GM19099 (cell line): ENCODE data around the gene PPP4R4.
A peak's percentile ranks its signal among the peaks of the same experiment; 100 is the strongest.

ENCODE experiments used
- POLR2A ChIP-seq: IDR thresholded peaks from 3 replicates; pipeline ENCODE4 v1.6.1; 2011; ENCODE audit warnings: low read depth; ENCODE audit not compliant: insufficient read length; ENCODE audit errors: extremely low read depth

Gene PPP4R4, protein sequence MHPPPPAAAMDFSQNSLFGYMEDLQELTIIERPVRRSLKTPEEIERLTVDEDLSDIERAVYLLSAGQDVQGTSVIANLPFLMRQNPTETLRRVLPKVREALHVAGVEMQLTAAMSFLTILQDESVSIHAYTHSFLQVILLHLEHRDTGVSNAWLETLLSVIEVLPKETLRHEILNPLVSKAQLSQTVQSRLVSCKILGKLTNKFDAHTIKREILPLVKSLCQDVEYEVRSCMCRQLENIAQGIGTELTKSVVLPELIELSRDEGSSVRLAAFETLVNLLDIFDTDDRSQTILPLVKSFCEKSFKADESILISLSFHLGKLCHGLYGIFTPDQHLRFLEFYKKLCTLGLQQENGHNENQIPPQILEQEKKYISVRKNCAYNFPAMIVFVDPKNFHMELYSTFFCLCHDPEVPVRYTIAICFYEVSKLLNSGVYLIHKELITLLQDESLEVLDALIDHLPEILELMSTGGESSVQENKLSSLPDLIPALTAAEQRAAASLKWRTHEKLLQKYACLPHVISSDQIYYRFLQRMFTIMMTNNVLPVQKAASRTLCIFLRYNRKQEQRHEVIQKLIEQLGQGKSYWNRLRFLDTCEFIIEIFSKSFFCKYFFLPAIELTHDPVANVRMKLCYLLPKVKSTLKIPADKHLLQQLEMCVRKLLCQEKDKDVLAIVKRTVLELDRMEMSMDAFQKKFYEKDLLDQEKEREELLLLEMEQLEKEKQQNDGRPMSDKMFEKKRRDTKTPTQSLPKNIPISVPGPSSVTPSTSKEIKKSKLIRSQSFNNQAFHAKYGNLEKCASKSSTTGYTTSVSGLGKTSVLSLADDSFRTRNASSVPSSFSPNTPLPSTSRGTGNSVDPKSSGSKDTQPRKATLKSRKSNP

GRCh38 chr14:94173885-94174603 lies at the start of gene PPP4R4:
Gene PPP4R4, plus strand, starts transcription at chr14:94174322. Its CDS starts 144 bp downstream, at chr14:94174466.
- TF ChIP-seq POLR2A = no peak

DNA sequence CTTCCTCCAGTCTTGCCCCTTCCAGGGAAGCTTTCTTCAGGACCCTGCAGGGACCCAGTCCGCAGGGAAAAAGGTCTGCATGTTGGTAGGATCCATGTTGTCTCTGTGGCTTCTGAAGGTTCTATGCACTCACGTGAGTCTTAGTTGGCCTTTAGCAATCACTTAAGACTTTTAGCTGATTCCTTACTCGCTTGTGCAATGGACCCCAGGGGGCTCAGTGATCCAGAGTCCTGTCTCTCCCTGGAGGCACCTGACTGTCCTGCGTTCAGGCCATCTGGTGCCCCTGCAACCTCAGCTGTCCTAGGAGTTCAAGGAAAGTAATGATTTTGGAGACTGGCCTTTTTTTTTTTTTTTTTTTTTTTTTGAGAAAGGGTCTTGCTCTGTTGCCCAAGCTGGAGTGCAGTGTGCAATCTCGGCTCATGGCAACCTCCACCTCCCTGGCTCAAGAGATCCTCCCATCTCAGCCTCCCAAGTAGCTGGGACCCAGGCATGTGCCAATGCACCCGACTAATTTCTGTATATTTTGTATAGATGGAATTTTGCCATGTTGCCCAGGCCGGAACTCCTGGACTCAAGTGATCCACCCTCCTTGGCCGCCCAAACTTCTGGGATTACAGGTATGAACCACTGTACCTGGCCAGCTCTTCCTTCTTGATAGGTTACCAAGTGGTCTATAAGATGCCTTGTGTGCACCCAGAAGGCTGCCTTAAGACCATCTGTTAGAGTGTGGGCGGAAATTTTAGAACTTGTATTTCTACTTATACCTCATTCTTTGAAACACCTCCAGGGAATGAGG lies 49.3 kb upstream of the PPP4R4 start:
- no peak for TF ChIP-seq POLR2A

DNA sequence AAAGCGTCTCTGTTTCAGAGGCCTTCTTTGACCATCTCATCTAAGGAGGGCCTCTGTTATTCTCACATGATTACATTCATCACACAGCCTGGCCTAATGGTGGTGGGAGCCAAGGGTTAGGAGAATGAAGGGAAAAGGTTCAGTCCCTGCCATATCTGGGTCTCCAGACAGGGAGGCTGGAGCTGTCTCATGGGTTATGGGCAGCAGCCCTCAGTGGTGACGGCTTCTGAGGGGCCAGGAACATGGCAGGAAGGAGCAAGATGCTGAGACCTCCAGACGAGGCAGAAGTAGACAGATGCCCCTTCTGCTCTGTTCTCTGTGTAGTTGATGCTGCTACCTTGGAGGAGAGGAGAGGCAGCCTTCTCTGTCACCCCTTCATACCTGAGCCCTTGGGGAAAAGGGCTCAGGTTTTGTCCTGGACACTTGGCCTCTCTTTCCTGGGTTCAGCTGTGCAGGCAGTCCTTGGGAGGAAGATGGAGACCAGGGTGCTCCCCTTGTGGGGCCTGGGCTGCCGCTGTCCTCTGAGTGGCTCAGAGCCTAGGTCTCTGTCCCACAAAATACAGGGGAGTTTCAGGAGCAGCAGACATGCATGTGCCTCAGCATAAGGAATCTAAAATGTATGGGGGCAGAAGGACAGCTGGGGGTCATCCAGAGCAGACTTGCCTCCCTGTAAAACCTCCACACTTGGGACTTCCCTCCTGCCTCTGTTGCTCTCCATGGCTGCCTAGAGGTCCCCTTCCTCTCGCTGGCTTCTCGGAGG lies 48.3 kb upstream of the PPP4R4 start:
- TF ChIP-seq POLR2A = no peak

- TF ChIP-seq POLR2A = no peak
These were observed 47.8 kb upstream of the PPP4R4 start for GRCh38 chr14:94126419-94126677.

DNA sequence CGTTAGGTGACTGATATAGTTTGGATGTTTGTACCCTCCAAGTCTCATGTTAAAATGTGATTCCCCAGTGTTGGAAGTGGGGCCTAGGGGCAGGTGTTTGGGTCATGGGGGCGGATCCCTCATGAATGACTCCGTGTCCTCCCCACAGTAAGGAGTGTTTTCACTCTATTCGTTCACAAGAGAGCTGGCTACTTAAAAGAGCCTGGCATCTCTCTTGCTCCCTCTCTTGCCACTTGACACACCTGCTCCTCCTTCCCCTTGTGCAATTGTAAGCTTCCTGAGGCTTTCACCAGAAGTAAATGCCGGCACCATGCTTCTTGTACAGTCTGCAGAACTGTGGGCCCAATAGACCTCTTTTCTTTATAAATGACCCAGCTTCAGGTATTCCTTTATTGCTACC lies 47.3 kb upstream of the PPP4R4 start:
- TF ChIP-seq POLR2A = no peak

- no peak for TF ChIP-seq POLR2A
These were observed 46.8 kb upstream of the PPP4R4 start for GRCh38 chr14:94127330-94127729.

DNA sequence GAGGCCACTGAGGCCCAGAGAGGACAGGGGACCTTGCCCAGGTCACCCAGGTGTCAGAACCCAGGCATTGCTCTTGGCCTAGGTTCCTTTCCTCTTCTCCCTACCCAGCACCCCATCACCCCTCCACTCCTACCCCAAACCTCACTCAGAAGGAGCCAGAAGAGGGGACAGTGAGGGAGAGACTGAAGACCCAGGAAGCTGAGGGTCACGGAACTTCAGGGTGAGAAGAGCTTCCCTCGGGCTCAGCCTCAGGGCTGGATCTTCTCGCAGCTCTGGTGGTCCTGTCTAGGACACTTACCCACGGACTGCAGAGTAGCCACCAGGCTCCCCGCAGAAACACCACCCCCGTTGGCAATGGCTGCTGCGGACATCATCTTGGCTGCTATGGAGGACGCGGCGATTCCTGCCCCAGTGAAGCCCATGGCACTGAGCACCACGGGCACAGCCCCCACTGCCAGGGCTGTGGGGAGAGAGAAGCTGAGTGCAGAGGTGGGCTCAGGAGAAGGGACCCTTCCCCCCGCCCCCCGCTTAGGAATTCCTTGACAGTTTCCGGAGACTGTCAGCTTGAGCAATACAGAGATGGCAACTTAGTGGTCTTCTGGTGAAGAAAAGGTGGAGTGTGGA lies 45.8 kb upstream of the PPP4R4 start:
- no peak for TF ChIP-seq POLR2A

GRCh38 chr14:94129111-94129757 lies 44.9 kb upstream of the PPP4R4 start, which contains the start of gene IFI27L2:
Gene IFI27L2, minus strand, starts transcription at chr14:94129604. Its CDS starts 40 bp downstream, at chr14:94129564.
- peak; percentile 75 for TF ChIP-seq POLR2A

- TF ChIP-seq POLR2A = no peak
These were observed 44.2 kb upstream of the PPP4R4 start for GRCh38 chr14:94129758-94130414.

- TF ChIP-seq POLR2A = no peak
These were observed 41.7 kb upstream of the PPP4R4 start for GRCh38 chr14:94132285-94132887.

DNA sequence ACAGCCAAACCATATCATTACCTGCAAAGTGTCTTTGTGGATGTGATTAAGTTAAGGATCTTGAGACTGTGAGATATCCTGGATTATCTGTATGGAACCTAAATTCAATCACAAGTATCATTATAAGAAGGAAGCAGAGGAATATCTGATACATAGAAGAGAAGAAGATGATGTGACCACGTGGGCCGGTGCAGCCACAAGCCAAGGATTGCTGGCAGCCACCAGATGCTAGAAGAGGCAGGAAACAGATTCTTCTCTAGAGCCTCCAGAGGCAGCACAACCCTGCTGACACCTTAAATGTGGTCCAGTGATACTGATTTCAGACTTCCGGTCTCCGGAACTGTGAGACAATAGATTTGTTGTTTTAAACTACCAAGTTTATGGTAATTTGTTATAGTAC lies 38.6 kb upstream of the PPP4R4 start:
- no peak for TF ChIP-seq POLR2A
